Measurements from ENCODE around the gene CHCHD4.
"Not testable (repeated sequence)": the region's sequence is repeated elsewhere in the genome, so short reads cannot be mapped to it uniquely, and the experiment has no call there.

The CHCHD4 gene

DNA sequence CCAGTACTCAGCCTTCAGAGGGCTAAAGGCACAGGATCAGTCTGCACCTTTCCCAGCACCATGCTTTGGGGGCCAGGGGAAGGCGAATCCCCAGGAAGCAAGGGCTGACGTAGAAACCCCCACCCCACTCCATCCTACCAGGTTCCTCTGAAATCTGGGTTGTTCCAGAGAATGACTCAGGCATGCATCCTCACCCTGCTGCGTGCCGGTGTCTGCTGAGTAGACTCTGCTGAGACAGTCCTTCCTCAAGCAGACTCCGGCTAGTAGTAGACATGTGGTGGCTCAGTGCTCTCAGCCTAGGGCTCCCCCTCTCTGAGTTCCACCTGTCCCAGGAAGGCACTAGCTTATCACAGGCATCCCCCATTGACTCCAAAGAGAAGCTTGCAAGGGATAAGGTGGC lies 9.2 kb upstream of the CHCHD4 start:
- no peak for FAIRE-seq

DNA sequence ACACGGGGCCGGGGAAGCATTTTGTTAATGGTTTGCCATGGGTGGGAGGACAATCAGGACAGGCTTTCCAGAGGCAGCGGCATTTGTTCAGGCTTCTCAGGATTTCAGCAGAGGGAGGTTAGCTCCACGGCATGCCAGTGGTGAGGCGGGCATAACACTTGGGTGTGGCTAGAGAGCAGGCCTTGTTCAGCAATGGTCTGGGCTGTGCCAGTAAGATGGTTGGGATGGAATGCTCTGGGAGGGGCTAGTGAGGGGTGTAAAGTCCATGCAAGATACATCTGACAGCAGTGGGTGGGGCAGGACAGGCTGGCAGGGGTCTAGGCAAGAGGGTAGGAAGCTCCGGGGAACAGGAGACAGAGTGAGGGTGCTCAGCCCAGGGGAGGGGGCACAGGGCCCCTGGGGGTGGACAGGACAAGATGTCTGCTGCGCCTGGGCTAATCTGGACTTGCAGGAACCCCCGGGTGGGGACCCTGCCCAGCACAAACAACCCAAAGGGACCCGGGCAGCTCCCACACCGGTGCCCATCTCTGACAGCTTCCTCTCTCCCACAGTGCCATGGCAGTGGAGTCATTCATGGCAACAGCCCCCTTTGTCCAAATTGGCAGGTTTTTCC lies 8.6 kb upstream of the CHCHD4 start:
- no peak for FAIRE-seq

DNA sequence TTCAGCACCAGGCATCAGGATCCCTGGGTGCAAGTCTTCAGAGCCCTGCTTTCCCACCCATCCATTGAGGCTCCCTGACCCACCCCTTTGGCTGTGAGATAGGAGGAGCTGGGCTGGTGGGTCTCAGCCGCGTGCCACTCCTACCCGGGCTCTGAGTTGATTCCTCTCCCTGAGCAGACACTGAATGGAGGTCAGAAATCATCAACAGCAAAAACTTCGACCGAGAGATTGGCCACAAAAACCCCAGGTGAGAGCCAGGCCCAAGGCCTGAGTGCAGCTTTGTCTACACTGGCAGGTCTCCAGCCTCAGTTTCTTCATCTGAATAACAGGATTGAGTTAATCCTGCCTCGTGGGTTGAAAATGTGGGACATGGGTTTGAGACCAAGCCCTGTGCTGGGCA lies 8.0 kb upstream of the CHCHD4 start:
- FAIRE-seq, result no peak

DNA sequence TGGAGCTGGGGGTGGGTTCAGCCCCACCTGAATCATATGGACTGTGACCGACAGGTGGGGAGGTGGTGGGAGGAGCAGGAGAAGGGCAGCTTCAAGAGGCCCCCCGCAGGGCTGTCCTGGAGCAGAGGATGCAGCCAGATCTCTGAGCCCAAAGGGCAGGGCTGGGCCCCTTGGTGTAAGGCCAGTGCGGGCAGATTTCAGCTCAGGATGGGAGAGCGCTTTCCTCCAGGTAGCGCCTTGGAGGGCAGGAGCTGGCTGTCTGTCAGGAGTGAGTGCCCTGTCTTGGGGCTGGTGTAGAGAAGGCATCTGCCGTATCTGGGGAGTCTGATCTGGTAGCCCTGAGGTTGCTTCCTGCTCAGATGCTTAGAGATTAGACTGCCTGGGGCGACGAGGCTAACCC lies 7.5 kb upstream of the CHCHD4 start:
- FAIRE-seq, result no peak

DNA sequence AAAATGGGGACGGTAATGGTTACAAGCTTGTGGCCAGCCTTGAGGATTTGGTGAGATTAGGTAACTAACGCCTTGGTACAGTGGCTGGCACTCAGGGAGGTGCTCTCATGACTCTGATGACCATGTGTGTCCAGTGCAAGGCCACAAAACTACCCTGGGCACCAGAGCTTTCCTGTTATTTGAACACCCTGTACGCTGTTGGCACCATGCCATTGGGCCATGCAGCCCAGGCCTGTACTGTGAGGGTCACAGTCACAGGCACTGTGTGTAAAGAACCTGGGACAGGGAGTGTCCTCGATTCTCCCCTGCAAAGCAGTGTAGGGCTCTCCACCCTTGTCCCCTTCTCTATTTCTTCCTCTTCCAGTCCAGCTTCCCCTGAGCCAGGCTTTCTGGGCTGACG lies 6.5 kb upstream of the CHCHD4 start:
- FAIRE-seq, result no peak

DNA sequence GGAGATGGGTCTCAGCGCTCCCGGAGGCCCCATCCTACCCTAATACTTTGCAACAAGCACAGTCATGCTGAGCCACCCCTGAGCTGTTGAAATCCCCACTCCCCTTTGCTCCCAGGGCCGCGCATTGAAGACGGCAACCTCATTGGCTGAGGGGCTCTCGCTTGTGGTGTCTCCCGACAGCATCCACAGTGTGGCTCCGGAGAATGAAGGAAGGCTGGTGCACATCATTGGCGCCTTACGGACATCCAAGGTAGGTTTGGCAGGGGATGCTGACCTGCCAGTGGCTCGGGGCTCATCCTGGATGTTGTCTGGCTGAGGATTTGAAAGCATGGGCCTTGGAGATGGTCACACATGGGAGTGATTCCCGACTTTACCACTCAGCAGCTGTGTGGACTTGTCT lies 6.0 kb upstream of the CHCHD4 start:
- no peak for FAIRE-seq

DNA sequence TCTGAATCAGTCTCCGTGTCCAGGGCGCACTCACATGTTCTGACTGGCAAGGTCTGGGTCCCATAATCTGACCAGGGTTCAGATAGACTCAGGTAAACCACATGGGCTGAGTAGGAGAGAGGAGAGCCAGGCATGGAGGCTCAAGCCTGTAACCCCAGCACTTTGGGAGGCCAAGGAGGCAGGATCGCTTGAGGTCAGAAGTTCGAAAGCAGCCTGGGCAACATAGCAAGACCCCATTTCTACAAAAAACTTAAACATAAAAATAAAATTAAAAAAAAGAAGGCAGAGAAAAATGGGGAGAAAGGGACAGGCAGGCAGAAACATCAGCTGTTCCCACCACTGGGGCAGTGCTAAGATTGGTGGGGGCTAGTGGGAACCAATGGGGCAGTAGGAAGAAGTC lies 5.6 kb upstream of the CHCHD4 start:
- no peak for FAIRE-seq

DNA sequence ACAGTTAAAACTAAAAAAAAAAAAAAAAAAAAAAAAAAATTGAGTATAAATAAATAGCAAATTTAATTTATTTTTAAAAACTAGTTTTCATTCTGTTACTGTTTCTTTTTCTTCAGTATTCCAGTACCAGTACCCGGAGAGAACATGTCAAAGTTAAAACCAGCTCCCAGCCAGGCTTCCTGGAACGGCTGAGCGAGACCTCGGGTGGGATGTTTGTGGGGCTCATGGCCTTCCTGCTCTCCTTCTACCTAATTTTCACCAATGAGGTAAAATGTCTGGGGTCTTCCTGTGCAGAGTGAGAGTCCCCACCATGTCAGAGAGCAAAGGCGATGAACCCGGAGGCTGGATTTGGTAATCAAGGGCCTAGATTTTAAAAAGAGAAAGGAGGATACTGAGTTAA lies 4.6 kb upstream of the CHCHD4 start:
- FAIRE-seq, result no peak

DNA sequence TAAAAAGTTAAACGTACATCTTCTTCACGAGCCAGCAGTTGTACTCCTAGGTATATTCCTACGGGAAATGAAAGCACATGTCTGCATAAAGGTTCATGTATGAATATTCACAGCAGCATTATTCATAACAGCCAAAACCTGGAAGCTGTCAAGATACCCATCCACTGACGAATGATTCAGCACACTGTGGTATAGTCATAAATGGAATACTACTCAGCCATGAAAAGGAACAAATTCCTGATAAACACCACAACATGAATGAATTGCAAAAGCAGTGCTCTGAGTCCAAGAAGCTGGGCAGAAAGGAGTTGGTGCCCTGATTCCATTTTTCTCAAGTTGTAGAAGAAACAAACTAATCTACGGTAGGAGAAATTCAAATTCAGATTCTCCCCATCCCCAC lies 4.1 kb upstream of the CHCHD4 start:
- FAIRE-seq, result no peak

DNA sequence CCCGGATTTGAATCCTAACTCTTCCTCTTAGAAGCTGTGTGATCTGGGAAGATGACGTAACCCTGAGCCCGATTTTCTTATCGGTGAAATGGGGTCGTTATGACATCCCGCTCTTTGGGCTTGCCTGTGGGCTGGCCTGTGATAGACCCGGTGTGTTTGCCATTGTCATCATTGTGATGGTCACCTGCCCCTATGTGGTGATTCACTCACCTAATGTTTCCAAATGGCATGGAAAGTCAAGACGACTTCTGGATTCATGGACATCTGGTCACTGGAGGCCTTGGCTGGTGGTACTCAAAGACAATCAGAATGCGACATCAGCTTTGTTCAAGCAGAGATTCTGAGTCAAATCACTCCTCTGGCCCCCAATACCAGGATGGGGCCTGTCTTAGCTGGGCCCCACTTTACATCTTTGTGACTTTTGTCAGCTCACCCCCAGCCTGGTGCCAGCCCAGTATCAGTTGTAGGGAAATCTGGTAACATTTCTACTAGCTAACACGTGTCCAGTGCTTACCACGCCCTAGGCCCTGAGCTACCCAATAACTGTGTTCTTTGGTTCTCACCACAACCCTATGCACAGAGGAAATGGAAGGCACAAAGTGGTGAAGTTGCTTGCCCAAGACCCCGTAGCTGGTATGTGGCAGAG lies 3.0 kb upstream of the CHCHD4 start:
- FAIRE-seq, result no peak

DNA sequence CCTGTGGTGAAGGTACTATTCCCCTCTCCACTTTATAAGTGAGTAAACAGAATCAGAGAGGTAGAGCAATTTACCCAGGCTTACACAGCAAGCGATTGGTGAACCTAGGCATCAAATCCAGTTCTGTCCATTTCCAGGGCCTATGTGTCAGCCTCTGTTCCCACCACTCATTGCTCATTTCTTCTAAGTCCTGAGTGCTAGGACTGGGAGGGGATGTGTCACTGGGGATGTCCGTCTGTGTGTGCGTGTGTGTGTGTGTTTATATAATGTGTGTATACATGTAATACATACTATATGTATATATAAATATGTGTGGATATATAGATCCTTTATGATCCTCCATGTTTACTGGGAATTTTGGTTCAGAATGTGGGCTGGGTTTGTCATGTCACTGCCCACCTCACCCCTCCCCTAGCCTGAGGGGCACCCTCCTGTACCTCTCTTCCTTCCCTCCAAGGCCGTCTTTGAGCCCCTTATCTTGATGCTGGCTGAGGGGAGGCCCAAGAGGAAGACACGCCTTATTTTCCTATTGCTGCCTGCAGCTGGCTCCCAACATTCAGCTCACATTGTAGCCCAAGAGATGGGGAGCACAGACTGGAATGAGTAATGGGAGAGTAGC lies 2.3 kb upstream of the CHCHD4 start:
- FAIRE-seq, result no peak

DNA sequence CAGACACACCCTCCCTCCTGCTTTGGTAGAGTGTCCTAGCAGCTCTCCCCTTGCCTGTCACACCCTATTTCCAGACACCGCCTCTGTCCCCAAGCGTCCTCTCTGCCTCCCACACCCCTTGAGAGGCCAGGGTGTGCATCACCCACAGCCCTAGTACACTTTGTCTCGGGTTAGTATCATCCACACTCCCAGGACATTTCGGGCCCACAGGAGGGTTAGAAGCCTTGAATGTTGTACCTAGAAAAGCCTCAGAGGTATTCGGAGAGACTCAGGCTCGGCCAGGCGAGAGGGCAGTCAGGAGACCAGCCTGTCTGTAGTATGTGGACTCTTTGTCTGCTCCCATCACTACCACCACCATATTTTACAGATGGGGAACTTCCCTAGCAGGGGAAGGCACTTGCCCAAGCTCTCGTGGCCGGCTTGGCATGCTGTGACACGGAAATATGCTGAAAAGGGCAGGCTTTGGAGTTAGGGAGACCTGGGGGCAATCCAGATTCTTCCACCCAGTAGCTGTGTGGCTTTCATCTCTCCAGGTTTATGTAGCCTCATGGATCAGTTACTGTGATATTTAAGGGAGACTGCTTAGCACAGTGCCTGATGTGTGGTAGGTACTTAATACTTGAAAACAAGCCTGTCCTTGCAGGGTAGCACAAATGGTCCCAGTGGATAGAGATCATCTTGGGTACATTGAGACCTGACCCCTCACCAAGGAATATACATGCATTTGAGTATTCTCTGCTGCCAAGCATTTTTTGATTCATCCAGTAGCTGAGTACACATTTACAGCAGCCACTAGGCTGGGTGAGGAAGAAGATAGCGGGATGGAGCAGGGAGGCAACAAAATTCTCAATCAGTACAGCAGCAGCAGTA lies 1.6 kb upstream of the CHCHD4 start:
- FAIRE-seq, result no peak

DNA sequence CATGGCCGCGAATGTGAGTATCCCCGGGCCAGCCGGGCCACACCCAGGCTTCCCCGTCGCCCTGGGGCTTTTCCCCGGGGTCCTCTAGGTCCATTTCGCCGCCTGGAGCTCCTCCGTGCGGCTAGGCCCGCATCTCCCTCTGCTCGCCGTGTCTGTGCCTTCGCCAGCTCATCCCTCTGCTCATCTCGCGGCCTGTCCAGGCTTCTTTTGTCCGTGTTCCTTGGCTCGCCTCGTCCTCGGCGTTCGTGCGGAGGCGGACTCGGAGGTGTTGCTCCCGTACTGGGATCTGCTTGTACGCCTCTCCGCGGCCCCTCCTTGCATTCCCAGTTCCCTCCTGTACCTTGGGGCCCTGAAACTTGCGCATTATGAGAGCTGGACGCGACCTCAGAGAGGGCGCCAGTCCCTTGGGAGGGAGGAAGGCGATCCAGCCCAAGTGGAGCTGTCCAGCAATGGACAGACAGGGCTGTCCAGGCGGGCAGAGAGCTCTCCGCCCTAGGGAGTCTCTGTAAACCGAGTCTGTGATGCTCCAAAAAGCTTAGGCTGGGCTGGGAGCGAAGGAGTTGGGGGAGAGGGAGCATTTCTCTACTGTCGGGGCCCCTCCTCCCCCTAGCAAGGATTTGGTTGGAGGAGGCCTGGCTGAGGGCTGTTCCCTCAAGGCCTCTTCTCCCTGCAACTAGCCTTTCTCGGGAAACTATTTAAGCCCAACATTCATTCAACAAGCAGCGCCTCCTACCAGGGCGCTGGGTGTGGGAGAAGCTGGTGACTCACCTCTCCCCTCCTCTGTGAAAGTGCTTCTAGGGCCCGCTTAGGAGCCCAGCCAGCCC lies 735 bp upstream of the CHCHD4 start:
- no peak for FAIRE-seq

DNA sequence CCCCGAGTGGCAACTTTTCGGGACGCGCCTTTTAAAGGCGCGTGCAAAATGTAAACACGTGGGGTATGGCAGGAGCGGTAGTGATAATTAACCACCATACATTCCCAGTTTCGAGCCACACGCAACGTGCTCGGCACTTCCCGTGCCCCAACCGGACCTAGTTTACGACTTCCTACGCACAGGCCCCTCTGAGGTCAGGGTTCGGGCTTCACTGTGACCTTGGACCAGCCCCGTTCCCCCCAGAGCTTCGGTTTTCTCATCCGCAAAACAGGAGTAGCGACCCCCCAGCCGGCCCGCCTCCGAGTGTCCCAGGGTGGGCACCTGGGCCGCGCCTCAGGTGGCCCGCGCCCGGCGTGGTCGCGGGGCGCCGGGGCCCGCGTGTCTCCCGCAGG lies 451 bp downstream of the CHCHD4 start:
- FAIRE-seq, result no peak

DNA sequence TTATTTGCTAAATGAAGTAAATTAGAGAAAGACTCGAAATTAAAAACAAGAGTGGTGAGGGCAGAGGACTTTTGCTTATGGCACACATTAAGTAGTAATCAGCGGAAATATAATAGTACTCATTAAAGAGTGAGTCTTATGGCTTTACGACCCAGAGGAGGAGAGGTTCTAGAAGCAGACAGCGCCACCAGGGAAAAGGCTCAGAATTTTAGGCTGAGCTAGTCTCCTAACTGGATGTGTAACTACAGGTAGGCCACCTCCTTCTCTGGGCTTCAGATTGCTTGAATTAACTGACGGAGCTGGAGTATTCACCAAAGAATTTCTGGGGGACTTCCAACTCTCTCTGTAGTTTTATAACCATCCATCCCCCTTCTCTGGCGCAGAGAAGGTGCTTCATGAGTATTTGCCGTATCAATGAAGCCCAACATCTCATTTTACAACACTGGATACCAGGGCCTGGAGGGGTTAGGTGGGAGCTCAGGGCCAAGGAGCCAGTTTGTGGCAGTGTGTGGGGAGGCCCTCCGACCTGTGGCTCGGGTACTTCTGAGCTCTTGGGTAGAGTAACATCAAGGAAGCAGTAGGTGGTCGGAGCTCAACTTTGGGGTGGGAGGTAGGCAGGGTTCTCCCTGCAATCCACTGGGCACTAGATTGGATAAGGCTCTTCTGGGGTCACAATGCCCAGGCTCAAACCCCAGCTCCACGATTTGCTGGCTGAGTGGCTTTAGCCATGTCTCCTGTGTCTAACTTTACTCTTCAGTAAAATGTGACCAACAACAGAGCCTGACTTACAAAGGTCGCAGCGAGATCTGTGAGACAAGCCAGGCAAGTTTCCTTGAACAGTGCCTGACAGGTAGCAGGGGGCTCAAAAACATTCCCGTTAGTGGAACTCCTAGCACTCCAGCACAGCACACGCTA lies 1.1 kb downstream of the CHCHD4 start:
- FAIRE-seq, result no peak

DNA sequence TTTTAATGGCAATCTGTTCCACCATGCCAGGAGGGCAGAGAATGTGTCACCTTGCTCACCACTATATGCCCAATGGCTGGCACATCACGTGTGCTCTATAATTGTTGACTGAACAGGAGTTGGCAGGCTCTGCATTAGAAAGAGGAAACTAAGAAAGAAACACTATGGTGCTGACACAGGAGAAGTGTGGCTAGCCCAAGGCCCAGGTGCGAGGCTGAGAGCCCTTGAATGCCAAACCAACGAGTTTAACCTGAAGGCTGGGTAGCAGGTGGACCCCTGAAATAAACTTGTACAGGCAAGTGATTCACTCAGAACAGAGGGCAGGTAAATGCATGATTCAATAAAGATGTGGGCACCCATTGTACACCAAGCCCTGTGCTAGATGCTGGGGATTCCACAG lies 2.4 kb downstream of the CHCHD4 start:
- FAIRE-seq, result no peak

DNA sequence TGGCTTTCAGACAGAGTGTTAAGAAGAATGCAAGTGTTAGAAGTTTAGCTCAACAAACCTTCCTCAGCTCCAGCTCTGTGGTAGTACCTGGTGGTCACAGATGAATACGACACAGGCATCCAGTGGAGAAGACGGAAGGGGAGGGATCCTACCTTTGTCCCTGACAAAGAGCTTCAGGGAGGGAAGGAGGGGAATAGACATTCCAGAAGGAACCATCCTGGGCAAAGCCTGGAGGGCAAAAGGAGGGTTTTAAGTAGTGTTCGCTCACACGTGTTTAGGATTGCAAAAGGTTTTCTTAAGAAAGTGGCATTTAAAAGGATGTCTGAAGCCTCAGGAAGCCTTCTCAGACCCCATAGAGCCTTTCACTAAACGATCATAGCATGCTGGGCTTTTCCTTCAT lies 2.8 kb downstream of the CHCHD4 start:
- no peak for FAIRE-seq

DNA sequence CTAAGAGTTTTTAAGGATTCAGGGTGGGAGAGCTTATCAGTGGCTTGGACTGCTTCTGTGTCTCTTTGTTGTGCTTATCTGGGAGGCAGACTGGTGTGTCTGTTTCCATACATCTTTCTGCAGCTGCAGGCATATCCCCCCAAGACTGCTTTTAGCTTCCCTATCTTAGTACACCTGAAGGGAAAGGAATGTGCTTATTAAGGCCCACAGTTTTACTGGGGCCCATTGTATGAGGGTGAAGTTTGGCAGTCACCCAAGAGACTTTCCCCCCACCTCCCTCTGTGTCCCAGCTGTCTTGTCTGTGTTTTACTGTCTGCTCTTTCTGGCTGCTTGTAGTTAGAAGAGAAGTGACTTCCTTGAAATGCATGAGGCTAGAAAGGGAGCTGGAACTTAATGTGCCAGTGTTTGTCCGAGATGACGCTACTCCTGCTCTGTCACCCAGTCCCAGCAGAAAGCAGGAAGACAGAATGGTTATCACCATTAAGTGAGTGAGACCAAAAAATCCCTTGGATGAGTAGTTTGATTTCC lies 3.7 kb downstream of the CHCHD4 start:
- not testable (repeated sequence) for FAIRE-seq

DNA sequence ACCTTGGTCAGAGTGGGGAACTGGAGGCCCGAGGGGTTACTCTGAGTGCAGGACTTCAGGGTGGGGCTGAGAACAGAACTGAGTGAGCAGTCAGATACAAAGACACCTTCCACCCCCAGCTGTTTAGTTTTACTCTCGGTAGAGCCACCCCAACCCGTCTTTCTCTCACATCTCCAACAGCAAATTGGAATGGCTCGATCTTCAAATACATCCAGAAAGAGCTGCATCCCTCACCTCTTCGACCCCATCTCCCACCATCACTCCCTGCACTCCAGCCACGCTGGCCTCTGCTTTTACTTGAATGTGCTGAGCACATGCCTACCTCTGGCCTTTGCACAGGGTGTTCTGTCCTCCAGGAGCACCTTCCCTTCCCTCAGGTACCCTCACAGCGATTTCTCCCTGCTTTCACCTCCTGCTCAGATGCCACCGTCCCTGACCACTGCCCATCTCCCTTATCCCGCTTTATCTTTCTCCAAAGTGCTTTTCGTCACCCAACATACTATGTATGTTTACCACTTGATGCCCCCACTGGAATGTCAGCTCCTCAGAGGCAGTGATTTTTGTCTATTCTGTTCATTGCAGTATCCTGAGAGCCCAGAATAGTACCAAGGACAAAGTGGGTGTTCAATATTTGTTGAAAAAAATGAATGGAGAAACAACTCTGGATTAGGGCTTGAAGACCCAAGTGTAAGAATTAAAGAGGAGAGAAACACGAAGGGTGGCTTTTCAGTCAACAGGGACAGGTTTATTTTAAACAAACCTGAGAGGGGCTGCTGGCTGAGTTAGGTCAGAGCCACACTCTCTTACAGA lies 4.4 kb downstream of the CHCHD4 start:
- FAIRE-seq, result no peak

DNA sequence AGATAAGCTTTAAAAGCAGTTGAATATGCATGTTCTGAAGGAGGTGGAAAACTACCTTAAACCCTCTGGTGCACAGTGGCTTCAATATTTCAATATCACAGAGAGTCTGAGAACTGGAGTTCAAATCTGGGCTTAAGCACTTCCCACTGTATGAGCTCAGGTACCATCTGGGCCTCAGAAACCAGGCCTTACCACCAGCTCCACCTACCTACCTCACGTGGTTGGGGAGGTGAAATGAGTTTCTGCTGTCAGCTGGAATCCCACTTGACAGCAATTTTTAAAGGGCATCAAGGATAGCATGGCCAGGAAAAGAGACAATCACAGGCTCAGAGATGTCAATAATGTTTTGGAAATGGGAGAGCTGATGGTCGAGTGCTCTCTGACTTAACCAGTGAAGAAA lies 5.0 kb downstream of the CHCHD4 start:
- no peak for FAIRE-seq

Data from islet of Langerhans (tissue), 1 donor.